K562 (cell line): ENCODE results near the gene TNFAIP3. TPM values are rescaled to one million over a fixed set of nuclear protein-coding genes. Genes with fewer than 3 reads are reported as not detected.

Source experiments
- CXXC5 ChIP-seq: fragments of 250-450 bp; sonication (Bioruptor Pico); IDR thresholded peaks from 2 replicates; pipeline ENCODE4 v1.8.0; 2022; ENCODE audit warnings: inconsistent platforms, mild to moderate bottlenecking, moderate library complexity
- ELF1 ChIP-seq: fragments of 200-800 bp; sonication (Bioruptor generic); IDR thresholded peaks from 2 replicates; pipeline ENCODE4 v1.6.1; 2016; ENCODE audit warnings: missing genetic modification characterization, missing compliant biosample characterization
- EP400 ChIP-seq: fragments of 450-650 bp; IDR thresholded peaks from 2 replicates; pipeline ENCODE4 v1.6.1; 2017; ENCODE audit warnings: antibody characterized with exemption, mild to moderate bottlenecking, moderate library complexity
- ESRRA ChIP-seq: fragments of 450-650 bp; IDR thresholded peaks from 2 replicates; pipeline ENCODE4 v1.6.1; 2014; ENCODE audit warnings: low read depth, mild to moderate bottlenecking, moderate library complexity, borderline replicate concordance
- GTF3C2 ChIP-seq: IDR thresholded peaks from 3 replicates; pipeline ENCODE4 v1.6.1; 2011; ENCODE audit warnings: borderline replicate concordance, mild to moderate bottlenecking, moderate library complexity; ENCODE audit not compliant: insufficient read length; ENCODE audit errors: extremely low read depth
- LEF1 ChIP-seq: fragments of 450-650 bp; IDR thresholded peaks from 2 replicates; pipeline ENCODE4 v1.6.1; 2016; ENCODE audit warnings: mild to moderate bottlenecking
- NBN ChIP-seq: fragments of 450-650 bp; IDR thresholded peaks from 2 replicates; pipeline ENCODE4 v1.6.1; 2016; ENCODE audit warnings: low read depth, mild to moderate bottlenecking
- NFXL1 ChIP-seq: fragments of 450-650 bp; formaldehyde crosslinking; IDR thresholded peaks from 2 replicates; pipeline ENCODE4 v1.4.0; 2021; ENCODE audit warnings: mild to moderate bottlenecking
- NFYB ChIP-seq: IDR thresholded peaks from 2 replicates; pipeline ENCODE4 v1.6.1; 2011; ENCODE audit warnings: mild to moderate bottlenecking, moderate library complexity; ENCODE audit not compliant: insufficient read length; ENCODE audit errors: extremely low read depth
- SRSF3 ChIP-seq: fragments of 200-400 bp; formaldehyde crosslinking; IDR thresholded peaks from 2 replicates; pipeline ENCODE4 v1.6.1; 2016; ENCODE audit warnings: mild to moderate bottlenecking, low read length, moderate library complexity; ENCODE audit not compliant: insufficient read depth
- polyA plus RNA-seq, 8 experiments: library from polyadenylated mRNA; depleted of rRNA in 4 of 8; stranded (reverse) in 5 of 8; unstranded in 3 of 8; fragments of >200 nt; fragmentation: Nextera tagmentation in 2 of 8; fragmentation: Illumina TruSeq in 1 of 8; extraction: Ambion mirVana in 2 of 8; extraction: Trizol in 1 of 8; gene quantifications; 2 replicates each; pipeline versions ENCODE4 v1.2.1 to v1.2.3, GENCODE V29; 2011 to 2014; ENCODE audit warnings: inconsistent platforms in 1 of 8, missing spikeins in 1 of 8
- total RNA-seq, 7 experiments: library from RNA; depleted of rRNA in 6 of 7; stranded (reverse); fragments of >200 nt in 6 of 7; fragmentation: Illumina TruSeq in 2 of 7; extraction: Trizol in 2 of 7; gene quantifications; 2 replicates each; pipeline versions ENCODE4 v1.2.1 to v1.2.3, GENCODE V29; 2011 to 2021; ENCODE audit warnings: low replicate concordance in 1 of 7
- TF ChIP-seq, protein P1 (sequence below), 2 experiments: fragments of 450-650 bp; formaldehyde crosslinking in 1 of 2; IDR thresholded peaks; 2 replicates each; pipeline versions ENCODE4 v1.4.0 to v1.6.1; 2014 to 2020; ENCODE audit warnings: mild to moderate bottlenecking in 2 of 2, borderline replicate concordance in 1 of 2, low read depth in 1 of 2
- TF ChIP-seq, protein P2 (sequence below), 3 experiments: IDR thresholded peaks in 2 of 3; conservative IDR thresholded peaks in 1 of 3; 2 replicates each; pipeline ENCODE4 v1.5.1; 2011 to 2012; ENCODE audit warnings: low read length in 3 of 3, mild to moderate bottlenecking in 3 of 3, control low read depth in 2 of 3, improper control_type of control experiment in 1 of 3, inconsistent platforms in 1 of 3, low read depth in 1 of 3, mixed read lengths in 1 of 3, moderate library complexity in 1 of 3; ENCODE audit not compliant: insufficient read depth in 2 of 3

The TNFAIP3 gene
- total and polyA plus RNA-seq, 9 of the 15 experiments (the other 6 are each of a cell fraction or from before 2014, with no cell fraction given) = 0.79 to 17.0 (median 6.4) TPM

DNA sequence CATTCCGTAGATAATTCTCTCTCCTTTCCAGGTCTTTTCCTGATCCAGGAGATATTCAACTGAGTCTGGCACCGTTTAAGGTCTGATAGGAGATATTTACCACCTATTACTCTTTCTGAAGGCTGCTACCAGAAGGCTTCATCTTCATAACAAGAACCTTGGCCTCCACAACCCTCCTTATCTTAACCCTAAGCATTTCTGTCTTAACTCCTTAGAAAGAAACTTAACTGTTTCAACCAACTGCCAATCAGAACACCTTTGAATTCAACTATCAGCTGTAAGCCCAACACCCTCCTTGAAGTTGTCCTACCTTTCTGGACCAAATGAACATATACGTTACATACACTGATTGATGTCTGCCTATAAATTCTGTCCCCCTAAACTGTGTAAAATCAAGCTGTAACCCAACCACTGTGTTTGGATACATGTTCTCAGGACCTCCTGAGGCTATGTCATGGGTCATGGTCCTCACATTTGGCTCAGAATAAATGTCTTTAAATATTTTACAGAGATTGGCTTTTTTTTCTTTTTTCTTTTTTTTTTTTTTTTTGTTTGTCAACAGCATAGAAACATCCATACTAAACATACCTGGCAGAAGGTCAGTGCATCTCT, 6.6 kb upstream of the TNFAIP3 start (continued):
- TF ChIP-seq, protein P1, sequence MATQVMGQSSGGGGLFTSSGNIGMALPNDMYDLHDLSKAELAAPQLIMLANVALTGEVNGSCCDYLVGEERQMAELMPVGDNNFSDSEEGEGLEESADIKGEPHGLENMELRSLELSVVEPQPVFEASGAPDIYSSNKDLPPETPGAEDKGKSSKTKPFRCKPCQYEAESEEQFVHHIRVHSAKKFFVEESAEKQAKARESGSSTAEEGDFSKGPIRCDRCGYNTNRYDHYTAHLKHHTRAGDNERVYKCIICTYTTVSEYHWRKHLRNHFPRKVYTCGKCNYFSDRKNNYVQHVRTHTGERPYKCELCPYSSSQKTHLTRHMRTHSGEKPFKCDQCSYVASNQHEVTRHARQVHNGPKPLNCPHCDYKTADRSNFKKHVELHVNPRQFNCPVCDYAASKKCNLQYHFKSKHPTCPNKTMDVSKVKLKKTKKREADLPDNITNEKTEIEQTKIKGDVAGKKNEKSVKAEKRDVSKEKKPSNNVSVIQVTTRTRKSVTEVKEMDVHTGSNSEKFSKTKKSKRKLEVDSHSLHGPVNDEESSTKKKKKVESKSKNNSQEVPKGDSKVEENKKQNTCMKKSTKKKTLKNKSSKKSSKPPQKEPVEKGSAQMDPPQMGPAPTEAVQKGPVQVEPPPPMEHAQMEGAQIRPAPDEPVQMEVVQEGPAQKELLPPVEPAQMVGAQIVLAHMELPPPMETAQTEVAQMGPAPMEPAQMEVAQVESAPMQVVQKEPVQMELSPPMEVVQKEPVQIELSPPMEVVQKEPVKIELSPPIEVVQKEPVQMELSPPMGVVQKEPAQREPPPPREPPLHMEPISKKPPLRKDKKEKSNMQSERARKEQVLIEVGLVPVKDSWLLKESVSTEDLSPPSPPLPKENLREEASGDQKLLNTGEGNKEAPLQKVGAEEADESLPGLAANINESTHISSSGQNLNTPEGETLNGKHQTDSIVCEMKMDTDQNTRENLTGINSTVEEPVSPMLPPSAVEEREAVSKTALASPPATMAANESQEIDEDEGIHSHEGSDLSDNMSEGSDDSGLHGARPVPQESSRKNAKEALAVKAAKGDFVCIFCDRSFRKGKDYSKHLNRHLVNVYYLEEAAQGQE (IDR thresholded peaks at IDR 0.05; ENCODE audit: borderline replicate concordance) = no peak
- TF ChIP-seq, protein P1 (CRISPR knock-in tag; IDR thresholded peaks at IDR 0.05; ENCODE audit: low read depth) = no peak
- no peak for TF ChIP-seq GTF3C2
- no peak for TF ChIP-seq NFXL1 (CRISPR knock-in tag)
- TF ChIP-seq LEF1 = peak; percentile 22; the same call in 1 of the 2 replicates
- no peak; the same call in 1 of the 2 replicates for TF ChIP-seq ELF1 (tag)
- TF ChIP-seq NBN = no peak
- TF ChIP-seq, protein P2, sequence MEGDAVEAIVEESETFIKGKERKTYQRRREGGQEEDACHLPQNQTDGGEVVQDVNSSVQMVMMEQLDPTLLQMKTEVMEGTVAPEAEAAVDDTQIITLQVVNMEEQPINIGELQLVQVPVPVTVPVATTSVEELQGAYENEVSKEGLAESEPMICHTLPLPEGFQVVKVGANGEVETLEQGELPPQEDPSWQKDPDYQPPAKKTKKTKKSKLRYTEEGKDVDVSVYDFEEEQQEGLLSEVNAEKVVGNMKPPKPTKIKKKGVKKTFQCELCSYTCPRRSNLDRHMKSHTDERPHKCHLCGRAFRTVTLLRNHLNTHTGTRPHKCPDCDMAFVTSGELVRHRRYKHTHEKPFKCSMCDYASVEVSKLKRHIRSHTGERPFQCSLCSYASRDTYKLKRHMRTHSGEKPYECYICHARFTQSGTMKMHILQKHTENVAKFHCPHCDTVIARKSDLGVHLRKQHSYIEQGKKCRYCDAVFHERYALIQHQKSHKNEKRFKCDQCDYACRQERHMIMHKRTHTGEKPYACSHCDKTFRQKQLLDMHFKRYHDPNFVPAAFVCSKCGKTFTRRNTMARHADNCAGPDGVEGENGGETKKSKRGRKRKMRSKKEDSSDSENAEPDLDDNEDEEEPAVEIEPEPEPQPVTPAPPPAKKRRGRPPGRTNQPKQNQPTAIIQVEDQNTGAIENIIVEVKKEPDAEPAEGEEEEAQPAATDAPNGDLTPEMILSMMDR (IDR thresholded peaks at IDR 0.05 in 2 of 3, conservative IDR thresholded peaks at IDR 0.05 in 1 of 3; ENCODE audit: insufficient read depth in 2 of 3, low read depth in 1 of 3, low read length in 3 of 3) = no peak
- no peak for TF ChIP-seq SRSF3
- no peak for TF ChIP-seq NFYB
- TF ChIP-seq EP400 = no peak
- TF ChIP-seq ESRRA = no peak
- peak; percentile 55 for TF ChIP-seq CXXC5 (CRISPR knock-in tag)
